Bronchial epithelial cell (primary cell): ENCODE results near the gene MUC22. TPM values are rescaled to one million over a fixed set of nuclear protein-coding genes. Genes with fewer than 3 reads are reported as not detected.
"Not testable (repeated sequence)": the region's sequence is repeated elsewhere in the genome, so short reads cannot be mapped to it uniquely, and the experiment has no call there.

Experiments
- DNase-seq: peaks from one replicate; pipeline ENCODE4 v3.0.0-alpha.2; 2010; ENCODE audit warnings: low read depth
- FAIRE-seq: peaks from 2 replicates; lab custom pipeline; 2011; peaks lifted over from hg19 to GRCh38; lab: Jason Lieb, UNC
- H3K27me3 ChIP-seq: 2 replicates; pipeline ENCODE4 v1.5.1; 2011; ENCODE audit warnings: low read length; ENCODE audit not compliant: control insufficient read depth, insufficient read depth
- H3K36me3 ChIP-seq: 2 replicates; pipeline ENCODE4 v1.5.1; 2011; ENCODE audit warnings: low read length; ENCODE audit not compliant: control insufficient read depth, insufficient read depth
- H3K4me3 ChIP-seq: 2 replicates; pipeline ENCODE4 v1.5.1; 2011; ENCODE audit warnings: mild to moderate bottlenecking, low read depth, low read length, control low read depth
- total RNA-seq: library from RNA; depleted of rRNA; stranded (reverse); fragments of >200 nt; gene quantifications from 2 replicates; pipeline ENCODE4 v1.2.1, GENCODE V29; 2014
- TF ChIP-seq, protein P1 (sequence below): IDR thresholded peaks from 2 replicates; pipeline ENCODE4 v1.5.1; 2011; ENCODE audit warnings: mild to moderate bottlenecking, moderate library complexity, low read length, control low read depth, inconsistent platforms; ENCODE audit not compliant: insufficient read depth, severe bottlenecking

The MUC22 gene
- total RNA-seq, 1 donor from 2014 or later, result under 0.01 TPM

DNA sequence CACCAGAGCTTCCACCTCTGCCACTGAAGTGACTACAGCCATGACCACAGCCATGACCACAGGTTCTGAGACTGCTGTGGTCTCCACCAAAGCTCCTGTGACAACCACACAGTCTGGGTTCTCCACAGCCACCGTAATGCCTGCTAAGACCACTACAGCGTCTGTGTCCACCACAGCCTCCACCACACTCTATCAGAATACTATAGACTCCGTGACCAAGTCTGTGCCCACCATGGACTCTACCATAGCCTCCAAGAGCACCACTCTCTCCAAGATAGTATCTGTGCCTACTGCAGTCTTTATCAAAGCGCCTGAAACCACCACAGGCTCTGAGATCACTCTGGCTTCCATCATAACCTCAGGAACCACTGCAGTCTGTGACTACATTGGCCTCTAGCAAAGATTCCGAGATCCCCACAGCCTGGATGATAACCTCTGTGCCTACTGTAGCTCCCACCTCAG, 45.1 kb upstream of the MUC22 start:
- Histone ChIP-seq H3K27me3 (no peaks in the 10 kb centered on the region), H3K36me3 (no peaks in the 10 kb centered on the region), H3K4me3 (no peak overlapping the region)
- FAIRE-seq (no peak), DNase-seq (no peak)
- TF ChIP-seq, protein P1, sequence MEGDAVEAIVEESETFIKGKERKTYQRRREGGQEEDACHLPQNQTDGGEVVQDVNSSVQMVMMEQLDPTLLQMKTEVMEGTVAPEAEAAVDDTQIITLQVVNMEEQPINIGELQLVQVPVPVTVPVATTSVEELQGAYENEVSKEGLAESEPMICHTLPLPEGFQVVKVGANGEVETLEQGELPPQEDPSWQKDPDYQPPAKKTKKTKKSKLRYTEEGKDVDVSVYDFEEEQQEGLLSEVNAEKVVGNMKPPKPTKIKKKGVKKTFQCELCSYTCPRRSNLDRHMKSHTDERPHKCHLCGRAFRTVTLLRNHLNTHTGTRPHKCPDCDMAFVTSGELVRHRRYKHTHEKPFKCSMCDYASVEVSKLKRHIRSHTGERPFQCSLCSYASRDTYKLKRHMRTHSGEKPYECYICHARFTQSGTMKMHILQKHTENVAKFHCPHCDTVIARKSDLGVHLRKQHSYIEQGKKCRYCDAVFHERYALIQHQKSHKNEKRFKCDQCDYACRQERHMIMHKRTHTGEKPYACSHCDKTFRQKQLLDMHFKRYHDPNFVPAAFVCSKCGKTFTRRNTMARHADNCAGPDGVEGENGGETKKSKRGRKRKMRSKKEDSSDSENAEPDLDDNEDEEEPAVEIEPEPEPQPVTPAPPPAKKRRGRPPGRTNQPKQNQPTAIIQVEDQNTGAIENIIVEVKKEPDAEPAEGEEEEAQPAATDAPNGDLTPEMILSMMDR, result no peak

DNA sequence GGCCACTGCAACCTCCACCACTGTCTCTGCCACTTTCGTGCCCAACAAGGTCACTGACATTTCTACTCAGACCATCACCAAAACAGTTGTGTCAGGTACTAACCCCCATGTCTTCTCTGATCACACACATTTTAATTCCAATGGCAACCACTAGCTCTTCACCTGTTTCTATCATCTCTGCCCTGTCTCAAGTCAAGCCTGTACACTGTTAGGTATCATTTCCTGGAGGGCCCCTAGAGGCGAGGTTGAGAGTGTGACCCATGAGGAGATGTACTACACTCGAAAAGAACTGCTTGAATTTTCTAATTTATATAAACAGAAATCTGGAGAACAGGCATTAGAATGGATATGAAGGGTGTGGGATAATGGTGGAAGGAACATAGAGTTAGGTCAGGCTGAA, 44.1 kb upstream of the MUC22 start:
- Histone ChIP-seq H3K4me3 (no peak overlapping the region), H3K27me3 (no peaks in the 10 kb centered on the region), H3K36me3 (no peaks in the 10 kb centered on the region)
- TF ChIP-seq, protein P1, result no peak
- FAIRE-seq (no peak), DNase-seq (no peak)

DNA sequence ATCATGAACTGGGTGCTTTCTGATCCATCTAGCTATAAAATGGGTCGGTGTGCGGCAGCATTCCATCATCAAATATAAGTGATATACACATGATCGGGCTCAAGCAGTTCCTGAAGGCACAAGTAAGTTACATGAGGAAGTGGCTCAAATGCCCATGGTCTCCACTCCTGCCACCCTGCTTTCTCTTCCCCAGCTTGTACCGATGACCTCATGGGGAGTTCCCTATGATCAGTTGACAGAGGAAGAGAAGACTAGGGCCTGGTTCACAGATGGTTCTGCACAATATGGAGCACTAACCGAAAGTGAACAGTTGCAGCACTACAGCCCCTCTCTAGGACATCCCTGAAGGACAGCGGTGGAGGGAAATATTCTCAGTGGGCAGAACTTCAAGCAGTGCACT, 41.1 kb upstream of the MUC22 start:
- H3K36me3 ChIP-seq, DNase-seq, H3K27me3 ChIP-seq, H3K4me3 ChIP-seq, FAIRE-seq: not testable (repeated sequence)

DNA sequence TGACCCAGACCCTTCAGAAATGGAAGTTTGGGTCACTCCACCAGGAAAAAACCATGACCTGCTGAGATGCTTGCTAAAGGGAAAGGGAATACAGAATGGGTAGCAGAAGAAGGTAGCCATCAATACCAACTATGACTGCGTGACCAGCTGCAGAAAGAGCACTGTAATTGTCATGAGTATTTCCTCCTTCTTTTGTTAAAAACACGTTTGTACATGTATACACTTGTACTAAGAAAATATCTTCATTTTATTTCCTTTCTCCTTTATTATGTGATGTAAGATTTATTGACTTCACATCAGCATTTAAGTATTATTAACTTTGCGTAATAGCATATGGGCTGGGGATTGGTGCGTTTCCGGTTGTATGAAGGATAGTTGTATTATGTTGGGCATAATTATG, 39.3 kb upstream of the MUC22 start:
- Histone ChIP-seq H3K4me3 (no peak overlapping the region), H3K27me3 (no peaks in the 10 kb centered on the region), H3K36me3 (no peaks in the 10 kb centered on the region)
- TF ChIP-seq, protein P1, result no peak
- peak; percentile 66 for DNase-seq
- FAIRE-seq, result no peak

DNA sequence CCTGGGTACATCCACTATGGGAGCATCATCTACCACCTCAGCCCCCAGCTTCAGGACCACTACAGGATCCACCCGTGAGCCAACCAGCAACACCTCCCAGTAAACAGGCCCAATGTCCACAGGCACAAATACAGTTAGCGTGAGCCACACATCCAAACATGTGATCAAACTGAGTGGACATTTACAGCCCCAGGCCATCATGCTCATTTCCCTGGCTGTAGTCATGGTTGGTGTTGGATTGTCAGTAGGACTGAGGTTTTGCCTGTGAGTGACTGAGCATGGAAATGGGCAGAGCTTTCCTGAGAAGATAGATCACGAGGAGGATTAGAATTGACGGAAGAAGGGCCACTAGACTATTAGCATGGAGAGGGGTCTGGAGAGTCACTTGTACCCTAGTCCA, 37.5 kb upstream of the MUC22 start:
- Histone ChIP-seq H3K4me3 (no peak overlapping the region), H3K27me3 (no peaks in the 10 kb centered on the region), H3K36me3 (no peaks in the 10 kb centered on the region)
- FAIRE-seq (peak; percentile 84), DNase-seq (peak; percentile 23)
- TF ChIP-seq, protein P1, result no peak

DNA sequence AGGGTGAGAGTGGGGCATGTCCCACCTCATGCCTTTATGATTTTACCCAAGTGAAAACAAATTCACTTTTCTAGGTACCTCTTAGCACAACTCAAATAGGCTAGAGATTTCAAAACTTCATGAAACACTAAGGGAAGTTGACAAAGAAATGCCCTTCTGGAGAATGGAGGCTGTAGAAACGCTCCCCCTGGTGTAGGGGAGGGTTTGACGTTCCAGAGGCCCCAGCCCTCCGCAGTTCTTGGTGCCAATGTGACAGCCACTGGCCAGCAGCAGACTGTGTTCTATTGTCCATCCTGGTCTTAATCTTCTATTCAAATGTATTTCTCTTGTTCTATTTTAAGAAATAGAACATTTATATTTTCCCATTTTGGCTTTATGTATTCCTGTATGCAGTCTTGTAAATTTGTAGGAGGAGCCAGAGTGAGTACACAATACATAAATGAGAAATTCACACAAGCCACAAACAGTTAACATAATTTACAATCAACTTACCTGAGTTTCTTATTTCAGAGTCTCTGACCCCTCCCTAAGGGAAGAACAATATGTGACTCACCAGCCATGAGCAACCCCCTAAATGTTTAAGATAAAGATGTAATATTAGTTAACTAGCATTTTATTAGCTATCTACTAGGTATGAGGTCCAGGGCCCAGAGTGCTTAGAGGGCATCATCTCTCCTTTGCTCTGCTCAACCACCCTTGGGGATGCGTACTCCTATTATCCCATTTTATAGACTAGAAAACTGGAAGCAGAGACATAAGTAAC, 35.6 kb upstream of the MUC22 start:
- DNase-seq (peak; percentile 42), FAIRE-seq (no peak)
- Histone ChIP-seq H3K27me3 (no peaks in the 10 kb centered on the region), H3K36me3 (no peaks in the 10 kb centered on the region), H3K4me3 (no peak overlapping the region)
- TF ChIP-seq, protein P1, result no peak
